BJ (cell line): ENCODE results near the gene ONECUT1. TPM values are rescaled to one million over a fixed set of nuclear protein-coding genes. Genes with fewer than 3 reads are reported as not detected.

Experiments
- CTCF ChIA-PET: fragments of 350-600 bp; formaldehyde crosslinking; extraction: SDS; loops from one replicate; lab custom pipeline; 2021; ENCODE audit warnings: antibody characterized with exemption, inconsistent platforms; lab: Yijun Ruan, JAX
- POLR2A ChIA-PET: fragments of 300-600 bp; sonication (Branson Sonifier 250); formaldehyde crosslinking; extraction: SDS; loops from one replicate; lab custom pipeline; 2021; ENCODE audit warnings: antibody characterized with exemption; lab: Charles Lee
- DNase-seq: peaks from one replicate; pipeline ENCODE4 v3.0.0-alpha.2; 2011; ENCODE audit warnings: low read depth
- H3K27me3 ChIP-seq: 2 replicates; pipeline ENCODE4 v1.6.0; 2011; ENCODE audit warnings: low read length; ENCODE audit not compliant: control insufficient read depth, insufficient read depth
- H3K36me3 ChIP-seq: 2 replicates; pipeline ENCODE4 v1.5.1; 2011; ENCODE audit warnings: low read length; ENCODE audit not compliant: control insufficient read depth, insufficient read depth
- H3K4me3 ChIP-seq: 2 replicates; pipeline ENCODE4 v1.5.1; 2011; ENCODE audit warnings: low read depth, mild to moderate bottlenecking, control low read depth, low read length
- CTCF ChIP-seq: IDR thresholded peaks from 2 replicates; pipeline ENCODE4 v1.5.1; 2011; ENCODE audit warnings: low read depth, mild to moderate bottlenecking, control low read depth, inconsistent platforms, low read length, moderate library complexity; ENCODE audit not compliant: insufficient read depth
- polyA plus RNA-seq: library from polyadenylated mRNA; depleted of rRNA; stranded (reverse); fragments of >200 nt; gene quantifications from 2 replicates; pipeline ENCODE4 v1.2.3, GENCODE V29; 2011

The ONECUT1 gene
- polyA plus RNA-seq, 1 experiment = not detected

GRCh38 chr15:52762621-52763020 lies 27.5 kb downstream of the ONECUT1 start:
- POLR2A ChIA-PET = no interaction called here
- no peak for TF ChIP-seq CTCF
- CTCF ChIA-PET = interaction anchor here (0.8 kb wide), 1 partner anchor 19 kb away, joined by 3 read pairs; no protein-coding TSS in a partner anchor
- Histone ChIP-seq H3K4me3 (no peak overlapping the region), H3K36me3 (no peaks in the 10 kb centered on the region), H3K27me3 (no peaks in the 10 kb centered on the region)
- DNase-seq = no peak

GRCh38 chr15:52760562-52760961 lies 29.6 kb downstream of the ONECUT1 start:
- H3K36me3 ChIP-seq = no peaks in the 10 kb centered on the region
- POLR2A ChIA-PET = no interaction called here
- TF ChIP-seq CTCF = no peak
- no peak overlapping the region for H3K4me3 ChIP-seq
- CTCF ChIA-PET = no interaction called here
- DNase-seq = no peak
- no peaks in the 10 kb centered on the region for H3K27me3 ChIP-seq

- no peak overlapping the region for H3K4me3 ChIP-seq
- no peaks in the 10 kb centered on the region for H3K36me3 ChIP-seq
- DNase-seq = no peak
- TF ChIP-seq CTCF = no peak
- POLR2A ChIA-PET = no interaction called here
- CTCF ChIA-PET = no interaction called here
- H3K27me3 ChIP-seq = no peaks in the 10 kb centered on the region
Measured at GRCh38 chr15:52759969-52760368, 30.2 kb downstream of the ONECUT1 start.

- no peak for DNase-seq
- TF ChIP-seq CTCF = no peak
- Histone ChIP-seq H3K36me3 (no peaks in the 10 kb centered on the region), H3K4me3 (no peak overlapping the region), H3K27me3 (no peaks in the 10 kb centered on the region)
- POLR2A ChIA-PET = no interaction called here
- CTCF ChIA-PET = interaction anchor here (1.2 kb wide), 1 partner anchor 8 kb away, joined by 3 read pairs; no protein-coding TSS in a partner anchor
Measured at GRCh38 chr15:52757496-52757895, 32.6 kb downstream of the ONECUT1 start.

GRCh38 chr15:52751522-52751921 lies 38.6 kb downstream of the ONECUT1 start:
- no peaks in the 10 kb centered on the region for H3K36me3 ChIP-seq
- TF ChIP-seq CTCF = no peak
- ChIA-PET POLR2A (no interaction called here), CTCF (interaction anchor here (0.8 kb wide), 1 partner anchor 17 kb away, joined by 3 read pairs; no protein-coding TSS in a partner anchor)
- no peak for DNase-seq
- H3K4me3 ChIP-seq = no peak overlapping the region
- peaks cover 2% of the 10 kb centered on the region; the same call in 1 of the 2 replicates for H3K27me3 ChIP-seq
